IPS-18c (cell line): ENCODE results near the gene SPATA17.

Experiments
- H3K4me3 ChIP-seq: 2 replicates; pipeline ENCODE4 v1.7.0; 2013; ENCODE audit warnings: low read depth, mild to moderate bottlenecking, low read length, moderate library complexity; ENCODE audit not compliant: insufficient read depth
- H3K9me3 ChIP-seq: one replicate; pipeline ENCODE4 v1.6.1; 2013; ENCODE audit warnings: mild to moderate bottlenecking, low read length, moderate library complexity; ENCODE audit not compliant: control insufficient read depth, insufficient read depth

SPATA17 gene

GRCh38 chr1:217881131-217881543 is 250.0 kb downstream of the SPATA17 start:
- Histone ChIP-seq H3K9me3 (no peaks in the 10 kb centered on the region), H3K4me3 (no peak overlapping the region)

GRCh38 chr1:217881607-217882332 is 250.6 kb downstream of the SPATA17 start:
- Histone ChIP-seq H3K4me3 (no peak overlapping the region), H3K9me3 (no peaks in the 10 kb centered on the region)

GRCh38 chr1:217885181-217885580 is 254.0 kb downstream of the SPATA17 start:
- no peak overlapping the region for H3K4me3 ChIP-seq
- H3K9me3 ChIP-seq = no peaks in the 10 kb centered on the region

- Histone ChIP-seq H3K9me3 (no peaks in the 10 kb centered on the region), H3K4me3 (no peak overlapping the region)
These were observed 257.2 kb downstream of the SPATA17 start for GRCh38 chr1:217888328-217888727.

- no peaks in the 10 kb centered on the region for H3K9me3 ChIP-seq
- H3K4me3 ChIP-seq = no peak overlapping the region
These were observed 258.3 kb downstream of the SPATA17 start for GRCh38 chr1:217889401-217889800.

- no peaks in the 10 kb centered on the region for H3K9me3 ChIP-seq
- no peak overlapping the region for H3K4me3 ChIP-seq
These were observed 260.8 kb downstream of the SPATA17 start for GRCh38 chr1:217891966-217892365.

GRCh38 chr1:217892750-217893149 is 261.6 kb downstream of the SPATA17 start:
- no peak overlapping the region for H3K4me3 ChIP-seq
- H3K9me3 ChIP-seq = no peaks in the 10 kb centered on the region

GRCh38 chr1:217895841-217896240 is 264.7 kb downstream of the SPATA17 start:
- H3K9me3 ChIP-seq = peaks cover 2% of the 10 kb centered on the region
- H3K4me3 ChIP-seq = no peak overlapping the region

- no peak overlapping the region for H3K4me3 ChIP-seq
- peaks cover 2% of the 10 kb centered on the region for H3K9me3 ChIP-seq
These were observed 265.3 kb downstream of the SPATA17 start for GRCh38 chr1:217896490-217896889.

GRCh38 chr1:217897100-217897499 is 266.0 kb downstream of the SPATA17 start:
- Histone ChIP-seq H3K9me3 (peaks cover 2% of the 10 kb centered on the region), H3K4me3 (no peak overlapping the region)

GRCh38 chr1:217899614-217900013 is 268.5 kb downstream of the SPATA17 start:
- peaks cover 2% of the 10 kb centered on the region for H3K9me3 ChIP-seq
- no peak overlapping the region for H3K4me3 ChIP-seq

- no peaks in the 10 kb centered on the region for H3K9me3 ChIP-seq
These were observed 276.4 kb downstream of the SPATA17 start for GRCh38 chr1:217907504-217907903.

GRCh38 chr1:217910203-217910602 is 279.1 kb downstream of the SPATA17 start:
- H3K4me3 ChIP-seq = no peak overlapping the region

More at GRCh38 chr1:217907504-217907903, 276.4 kb downstream of the SPATA17 start:
- H3K4me3 ChIP-seq = no peak overlapping the region

GRCh38 chr1:217910791-217911320 is 279.7 kb downstream of the SPATA17 start:
- Histone ChIP-seq H3K4me3 (no peak overlapping the region), H3K9me3 (no peaks in the 10 kb centered on the region)

More at GRCh38 chr1:217910203-217910602, 279.1 kb downstream of the SPATA17 start:
- no peaks in the 10 kb centered on the region for H3K9me3 ChIP-seq

GRCh38 chr1:217911908-217912307 is 280.8 kb downstream of the SPATA17 start:
- no peak overlapping the region for H3K4me3 ChIP-seq

GRCh38 chr1:217917281-217917887 is 286.2 kb downstream of the SPATA17 start:
- Histone ChIP-seq H3K4me3 (no peak overlapping the region), H3K9me3 (no peaks in the 10 kb centered on the region)

More at GRCh38 chr1:217911908-217912307, 280.8 kb downstream of the SPATA17 start:
- no peaks in the 10 kb centered on the region for H3K9me3 ChIP-seq

- H3K4me3 ChIP-seq = no peak overlapping the region
- H3K9me3 ChIP-seq = no peaks in the 10 kb centered on the region
These were observed 288.7 kb downstream of the SPATA17 start for GRCh38 chr1:217919683-217920388.
